Fibroblast of lung (primary cell): ENCODE results near the gene ZBTB7C. TPM values are rescaled to one million over a fixed set of nuclear protein-coding genes. Genes with fewer than 3 reads are reported as not detected.
A peak's percentile ranks its signal among the peaks of the same experiment; 100 is the strongest.

Source experiments
- DNase-seq, 2 donors: peaks; one replicate each; pipeline versions ENCODE4 v3.0.0 to v3.0.0-alpha.2; 2010; ENCODE audit warnings: low read depth in 2 of 2
- H2AFZ ChIP-seq: 2 replicates; pipeline ENCODE4 v1.5.1; 2012; ENCODE audit warnings: low read length, control low read depth, inconsistent platforms
- H3K27ac ChIP-seq: 2 replicates; pipeline ENCODE4 v1.5.1; 2011; ENCODE audit warnings: low read length, control low read depth; ENCODE audit not compliant: insufficient read depth
- H3K27me3 ChIP-seq: 2 replicates; pipeline ENCODE4 v1.5.1; 2011; ENCODE audit warnings: mild to moderate bottlenecking, low read length; ENCODE audit not compliant: control insufficient read depth, insufficient read depth
- H3K36me3 ChIP-seq: 2 replicates; pipeline ENCODE4 v1.5.1; 2011; ENCODE audit warnings: low read length; ENCODE audit not compliant: control insufficient read depth, insufficient read depth
- H3K4me1 ChIP-seq: 2 replicates; pipeline ENCODE4 v1.5.1; 2011; ENCODE audit warnings: low read length; ENCODE audit not compliant: control insufficient read depth, insufficient read depth; ENCODE audit errors: extremely low read depth
- H3K4me2 ChIP-seq: 2 replicates; pipeline ENCODE4 v1.5.1; 2011; ENCODE audit warnings: low read length, control low read depth; ENCODE audit not compliant: insufficient read depth; ENCODE audit errors: extremely low read depth
- H3K4me3 ChIP-seq, 4 experiments: fragments of 200-600 bp in 1 of 4; sonication (generic) in 1 of 4; replicated peaks in 1 of 4; 2 replicates each; pipeline ENCODE4 v1.5.1; 2011 to 2016; ENCODE audit warnings: low read length in 4 of 4, low read depth in 3 of 4, mild to moderate bottlenecking in 3 of 4, control low read depth in 2 of 4, inconsistent platforms in 1 of 4, mixed read lengths in 1 of 4; ENCODE audit not compliant: insufficient read depth in 1 of 4; ENCODE audit errors: control extremely low read depth in 1 of 4
- H3K79me2 ChIP-seq: 2 replicates; pipeline ENCODE4 v1.5.1; 2012; ENCODE audit warnings: mild to moderate bottlenecking, low read length, inconsistent platforms; ENCODE audit not compliant: control insufficient read depth, insufficient read depth
- H3K9ac ChIP-seq: 2 replicates; pipeline ENCODE4 v1.5.1; 2011; ENCODE audit warnings: mild to moderate bottlenecking, low read length, control low read depth; ENCODE audit not compliant: insufficient read depth
- H3K9me3 ChIP-seq: 2 replicates; pipeline ENCODE4 v1.5.1; 2012; ENCODE audit warnings: low read depth, low read length; ENCODE audit not compliant: control insufficient read depth, insufficient read depth
- H4K20me1 ChIP-seq: 2 replicates; pipeline ENCODE4 v1.5.1; 2011; ENCODE audit warnings: low read length; ENCODE audit not compliant: control insufficient read depth, insufficient read depth; ENCODE audit errors: extremely low read depth
- EZH2 ChIP-seq: IDR thresholded peaks from 2 replicates; pipeline ENCODE4 v1.5.1; 2012; ENCODE audit warnings: low read length, control low read depth, mild to moderate bottlenecking; ENCODE audit errors: missing control alignments
- polyA plus RNA-seq, 2 donors: library from polyadenylated mRNA; depleted of rRNA in 1 of 2; stranded (reverse) in 1 of 2; unstranded in 1 of 2; fragments of >200 nt; gene quantifications; 2 replicates each; pipeline ENCODE4 v1.2.1, GENCODE V29; 2011 to 2012; ENCODE audit warnings: missing spikeins in 1 of 2
- total RNA-seq: library from RNA; depleted of rRNA; stranded (reverse); fragments of >200 nt; gene quantifications from 2 replicates; pipeline ENCODE4 v1.2.1, GENCODE V29; 2014
- TF ChIP-seq, protein P1 (sequence below), 2 donors: IDR thresholded peaks in 1 of 2; conservative IDR thresholded peaks in 1 of 2; 1 replicate in 1 of 2; 2 replicates in 1 of 2; pipeline ENCODE4 v1.5.1; 2011 to 2012; ENCODE audit warnings: low read length in 2 of 2, control low read depth in 1 of 2, inconsistent platforms in 1 of 2, low read depth in 1 of 2, mild to moderate bottlenecking in 1 of 2

The ZBTB7C gene
- total and polyA plus RNA-seq, 2 donors (not counting 1 experiment from before 2014, with no cell fraction given): 0.19 to 0.33 TPM

DNA sequence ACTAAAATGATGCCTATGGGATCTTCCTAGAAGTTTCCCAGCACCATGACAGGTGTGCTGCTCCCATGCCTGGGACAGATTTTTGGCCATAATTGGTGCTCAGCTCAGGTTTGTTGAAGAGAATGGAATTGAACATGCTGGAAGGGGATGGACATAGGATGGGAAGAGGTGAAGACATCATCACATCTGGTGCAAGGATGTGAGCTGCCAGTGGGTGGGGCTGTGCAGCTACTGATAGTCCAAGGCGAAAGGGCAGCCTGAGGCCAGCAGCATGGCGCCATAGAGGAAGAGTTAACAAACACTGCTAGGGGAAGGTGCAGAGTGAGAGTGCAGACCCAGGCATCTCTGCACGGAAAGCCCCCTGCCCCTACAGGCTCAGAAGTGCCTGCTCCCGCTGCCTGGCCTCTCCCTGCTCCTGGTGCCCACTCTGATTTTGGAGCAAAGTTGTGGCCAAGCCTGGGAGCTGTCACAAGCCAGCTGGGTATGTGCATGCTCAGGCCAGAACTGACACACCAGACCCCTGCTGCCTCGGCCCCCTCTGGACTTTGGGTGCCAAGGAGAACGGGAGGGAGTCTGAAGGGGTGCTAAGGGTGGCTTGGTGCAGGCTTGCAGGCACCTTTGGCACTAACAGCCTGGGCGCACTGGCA, 178.6 kb downstream of the ZBTB7C start:
- H4K20me1 ChIP-seq: no peaks in the 10 kb centered on the region
- no peak overlapping the region for H3K4me2 ChIP-seq
- H3K36me3 ChIP-seq: no peaks in the 10 kb centered on the region
- no peak overlapping the region for H3K9ac ChIP-seq
- TF ChIP-seq EZH2: no peak
- TF ChIP-seq, protein P1, sequence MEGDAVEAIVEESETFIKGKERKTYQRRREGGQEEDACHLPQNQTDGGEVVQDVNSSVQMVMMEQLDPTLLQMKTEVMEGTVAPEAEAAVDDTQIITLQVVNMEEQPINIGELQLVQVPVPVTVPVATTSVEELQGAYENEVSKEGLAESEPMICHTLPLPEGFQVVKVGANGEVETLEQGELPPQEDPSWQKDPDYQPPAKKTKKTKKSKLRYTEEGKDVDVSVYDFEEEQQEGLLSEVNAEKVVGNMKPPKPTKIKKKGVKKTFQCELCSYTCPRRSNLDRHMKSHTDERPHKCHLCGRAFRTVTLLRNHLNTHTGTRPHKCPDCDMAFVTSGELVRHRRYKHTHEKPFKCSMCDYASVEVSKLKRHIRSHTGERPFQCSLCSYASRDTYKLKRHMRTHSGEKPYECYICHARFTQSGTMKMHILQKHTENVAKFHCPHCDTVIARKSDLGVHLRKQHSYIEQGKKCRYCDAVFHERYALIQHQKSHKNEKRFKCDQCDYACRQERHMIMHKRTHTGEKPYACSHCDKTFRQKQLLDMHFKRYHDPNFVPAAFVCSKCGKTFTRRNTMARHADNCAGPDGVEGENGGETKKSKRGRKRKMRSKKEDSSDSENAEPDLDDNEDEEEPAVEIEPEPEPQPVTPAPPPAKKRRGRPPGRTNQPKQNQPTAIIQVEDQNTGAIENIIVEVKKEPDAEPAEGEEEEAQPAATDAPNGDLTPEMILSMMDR (conservative IDR thresholded peaks at IDR 0.05 in 1 of 2, IDR thresholded peaks at IDR 0.05 in 1 of 2; ENCODE audit: low read depth in 1 of 2, low read length in 2 of 2): peak; percentile 49 to 67
- no peaks in the 10 kb centered on the region for H3K9me3 ChIP-seq
- H2AFZ ChIP-seq: no peak overlapping the region
- DNase-seq: peak; percentile 34 to 59
- no peak overlapping the region for H3K27ac ChIP-seq
- H3K27me3 ChIP-seq: peaks cover 3% of the 10 kb centered on the region
- H3K4me1 ChIP-seq: no peaks in the 10 kb centered on the region
- no peak overlapping the region for H3K4me3 ChIP-seq
- no peaks in the 10 kb centered on the region for H3K79me2 ChIP-seq

DNA sequence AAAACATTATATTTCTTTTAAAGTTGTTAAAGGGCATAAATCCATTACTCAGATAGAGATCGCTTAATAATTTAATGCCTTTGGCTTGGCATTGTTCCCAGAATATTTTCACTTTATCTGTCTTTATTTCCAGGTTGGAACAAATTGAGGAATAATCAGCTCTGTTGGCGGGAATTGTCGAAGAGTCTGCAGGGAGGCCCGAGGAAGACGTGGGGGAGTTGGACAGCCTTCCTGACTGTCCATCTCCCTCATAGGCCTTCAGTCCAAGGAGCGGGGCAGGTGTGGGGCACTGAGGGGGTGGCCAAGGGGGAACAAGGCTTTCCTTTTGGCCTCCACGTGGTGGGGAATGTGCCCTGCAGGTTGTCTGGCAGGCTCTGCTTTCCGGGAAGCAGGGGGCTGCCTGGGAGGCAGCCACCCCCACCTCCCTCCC, 179.6 kb downstream of the ZBTB7C start:
- Histone ChIP-seq H3K27me3 (peaks cover 5% of the 10 kb centered on the region), H3K4me3 (no peak overlapping the region), H3K27ac (no peak overlapping the region), H4K20me1 (no peaks in the 10 kb centered on the region), H3K4me1 (no peaks in the 10 kb centered on the region), H3K36me3 (no peaks in the 10 kb centered on the region), H3K9ac (no peak overlapping the region), H2AFZ (no peak overlapping the region), H3K9me3 (no peaks in the 10 kb centered on the region), H3K4me2 (no peak overlapping the region), H3K79me2 (no peaks in the 10 kb centered on the region)
- TF ChIP-seq, protein P1 (conservative IDR thresholded peaks at IDR 0.05 in 1 of 2, IDR thresholded peaks at IDR 0.05 in 1 of 2; ENCODE audit: low read depth in 1 of 2, low read length in 2 of 2): no peak
- no peak for TF ChIP-seq EZH2
- DNase-seq: no peak

DNA sequence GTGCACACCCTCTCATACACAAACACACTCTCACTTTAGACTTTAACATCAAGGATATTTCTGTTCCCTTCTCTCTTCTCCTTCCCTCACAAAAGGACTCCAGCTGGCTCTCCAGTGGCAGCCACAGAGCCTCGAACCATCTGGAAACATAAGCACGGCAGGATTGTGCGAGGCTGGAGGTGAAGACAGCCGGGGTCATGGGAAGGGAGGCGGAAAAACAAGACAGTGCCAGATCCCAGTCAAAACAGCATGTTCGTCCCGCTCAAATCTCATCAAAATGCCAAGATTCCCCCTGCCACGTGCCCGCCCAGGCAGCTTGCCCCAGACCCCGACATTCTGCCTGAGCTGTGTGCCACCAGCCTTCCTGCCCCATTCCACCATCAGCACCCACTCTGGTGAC, 180.3 kb downstream of the ZBTB7C start:
- no peak overlapping the region for H3K4me3 ChIP-seq
- H3K27ac ChIP-seq: no peak overlapping the region
- no peak overlapping the region for H2AFZ ChIP-seq
- no peaks in the 10 kb centered on the region for H3K4me1 ChIP-seq
- TF ChIP-seq, protein P1 (conservative IDR thresholded peaks at IDR 0.05 in 1 of 2, IDR thresholded peaks at IDR 0.05 in 1 of 2; ENCODE audit: low read depth in 1 of 2, low read length in 2 of 2): no peak
- TF ChIP-seq EZH2: no peak
- H3K27me3 ChIP-seq: peaks cover 8% of the 10 kb centered on the region
- no peak for DNase-seq
- no peaks in the 10 kb centered on the region for H4K20me1 ChIP-seq
- no peak overlapping the region for H3K9ac ChIP-seq
- no peak overlapping the region for H3K4me2 ChIP-seq
- H3K79me2 ChIP-seq: no peaks in the 10 kb centered on the region
- no peaks in the 10 kb centered on the region for H3K36me3 ChIP-seq
- no peaks in the 10 kb centered on the region for H3K9me3 ChIP-seq
